ENCODE measurements around the gene TRAPPC14. TPM values are rescaled to one million over a fixed set of nuclear protein-coding genes. Genes with fewer than 3 reads are reported as not detected.
"Not testable (repeated sequence)": the region's sequence is repeated elsewhere in the genome, so short reads cannot be mapped to it uniquely, and the experiment has no call there.

Gene TRAPPC14
- total RNA-seq, 2 experiments from 2014 or later = 15.7 to 17.4 TPM

DNA sequence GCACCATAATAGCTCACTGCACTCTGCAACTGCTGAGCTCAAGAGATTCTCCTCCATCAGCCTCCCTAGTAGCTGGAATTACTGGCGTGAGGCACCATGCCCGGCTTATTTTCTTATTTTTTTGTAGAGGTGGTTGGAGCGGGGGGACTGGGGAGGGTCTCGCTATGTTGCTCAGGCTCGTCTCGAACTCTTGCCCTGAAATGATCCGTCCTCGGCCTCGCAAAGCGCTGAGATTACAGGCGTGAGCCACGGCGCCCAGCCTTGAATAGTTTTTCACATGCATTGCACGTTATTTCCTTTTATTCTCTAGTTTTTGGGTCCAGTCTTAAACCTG is 10.3 kb downstream of the TRAPPC14 start:
- Mint-ChIP-seq H3K27ac (peak overlapping the region; percentile 99), H3K36me3 (ENCODE audit: low read depth) (peaks cover 24% of the 10 kb centered on the region), H3K27me3 (no peaks in the 10 kb centered on the region), H3K4me3 (peak overlapping the region; percentile 99), H3K9me3 (no peaks in the 10 kb centered on the region), H3K4me1 (ENCODE audit: low read depth) (peaks cover 23% of the 10 kb centered on the region)
- POLR2A ChIA-PET = interaction anchor here (0.6 to 1.9 kb wide), 7 partner anchors 10 to 74 kb away, joined by 3 to 5 read pairs (median 4); partner anchors contain the start of gene GPC2
- TF ChIP-seq, protein P1, sequence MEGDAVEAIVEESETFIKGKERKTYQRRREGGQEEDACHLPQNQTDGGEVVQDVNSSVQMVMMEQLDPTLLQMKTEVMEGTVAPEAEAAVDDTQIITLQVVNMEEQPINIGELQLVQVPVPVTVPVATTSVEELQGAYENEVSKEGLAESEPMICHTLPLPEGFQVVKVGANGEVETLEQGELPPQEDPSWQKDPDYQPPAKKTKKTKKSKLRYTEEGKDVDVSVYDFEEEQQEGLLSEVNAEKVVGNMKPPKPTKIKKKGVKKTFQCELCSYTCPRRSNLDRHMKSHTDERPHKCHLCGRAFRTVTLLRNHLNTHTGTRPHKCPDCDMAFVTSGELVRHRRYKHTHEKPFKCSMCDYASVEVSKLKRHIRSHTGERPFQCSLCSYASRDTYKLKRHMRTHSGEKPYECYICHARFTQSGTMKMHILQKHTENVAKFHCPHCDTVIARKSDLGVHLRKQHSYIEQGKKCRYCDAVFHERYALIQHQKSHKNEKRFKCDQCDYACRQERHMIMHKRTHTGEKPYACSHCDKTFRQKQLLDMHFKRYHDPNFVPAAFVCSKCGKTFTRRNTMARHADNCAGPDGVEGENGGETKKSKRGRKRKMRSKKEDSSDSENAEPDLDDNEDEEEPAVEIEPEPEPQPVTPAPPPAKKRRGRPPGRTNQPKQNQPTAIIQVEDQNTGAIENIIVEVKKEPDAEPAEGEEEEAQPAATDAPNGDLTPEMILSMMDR (IDR thresholded peaks at IDR 0.05) = no peak
- intact Hi-C loops (cut with micrococcal nuclease) = loop anchor here (5.0 kb wide), 1 partner anchor 64 kb away; no protein-coding TSS in a partner anchor
- CTCF ChIA-PET = interaction anchor here (0.9 to 5.5 kb wide), 9 partner anchors 10 to 259 kb away, joined by 3 to 27 read pairs (median 6); partner anchors contain the start of gene TRAPPC14
- DNase-seq = no peak
- peak; percentile 5 for ATAC-seq

DNA sequence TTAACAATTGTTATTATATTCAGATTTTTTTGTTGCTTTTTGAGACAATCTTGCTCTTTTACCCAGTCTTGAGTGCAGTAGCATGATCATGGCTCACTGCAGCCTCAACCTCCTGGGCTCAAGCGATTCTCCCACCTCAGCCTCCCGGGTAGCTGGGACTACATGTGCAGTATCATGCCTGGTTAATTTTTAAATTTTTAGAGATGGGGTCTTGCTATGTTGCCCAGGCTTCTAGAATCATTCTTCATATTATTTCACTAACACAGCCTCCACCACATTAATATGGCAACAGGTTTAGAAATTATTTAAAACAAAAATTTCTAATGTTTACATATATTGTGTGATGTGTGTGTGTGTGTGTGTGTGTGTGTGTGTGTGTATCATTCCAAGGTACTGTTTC is 11.2 kb downstream of the TRAPPC14 start:
- POLR2A ChIA-PET = interaction anchor here (0.7 to 1.9 kb wide), 6 partner anchors 9 to 740 kb away, joined by 3 to 5 read pairs (median 4); partner anchors contain the start of gene GPC2
- no peak for ATAC-seq

DNA sequence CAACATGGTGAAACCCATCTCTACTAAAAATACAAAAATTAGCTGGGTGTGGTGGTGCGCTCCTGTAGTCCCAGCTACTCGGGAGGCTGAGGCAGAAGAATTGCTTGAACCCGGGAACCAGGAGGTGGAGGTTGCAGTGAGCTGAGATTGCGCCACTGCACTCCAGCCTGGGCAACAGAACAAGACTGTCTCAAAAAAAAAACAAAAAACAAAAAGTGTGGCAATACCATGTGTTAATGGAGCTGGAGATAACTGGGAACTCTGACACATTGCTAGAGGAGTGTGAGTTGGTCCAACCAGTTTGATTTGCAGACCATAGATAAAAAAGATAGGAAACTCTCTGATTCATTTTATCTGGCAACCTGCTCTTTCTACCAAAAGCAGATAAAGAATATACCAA is 12.2 kb downstream of the TRAPPC14 start:
- not testable (repeated sequence) for ATAC-seq, DNase-seq, H3K27me3 Mint-ChIP-seq, H3K27ac Mint-ChIP-seq, H3K4me3 Mint-ChIP-seq, H3K9me3 Mint-ChIP-seq
- intact Hi-C loops (cut with micrococcal nuclease) = loop anchor here (5.0 kb wide), 1 partner anchor 66 kb away; no protein-coding TSS in a partner anchor
- H3K36me3 Mint-ChIP-seq (ENCODE audit: low read depth) = peaks cover 11% of the 10 kb centered on the region
- H3K4me1 Mint-ChIP-seq (ENCODE audit: low read depth) = peaks cover 14% of the 10 kb centered on the region
- POLR2A ChIA-PET = interaction anchor here (0.6 to 1.9 kb wide), 3 partner anchors 12 to 15 kb away, joined by 3 to 5 read pairs (median 5); no protein-coding TSS in a partner anchor
- CTCF ChIA-PET = interaction anchor here (1.3 to 5.5 kb wide), 4 partner anchors 13 to 44 kb away, joined by 3 to 27 read pairs (median 7); partner anchors contain the start of gene TRAPPC14

More for the DNA sequence above, 11.2 kb downstream of the TRAPPC14 start:
- Mint-ChIP-seq H3K36me3 (ENCODE audit: low read depth) (peaks cover 17% of the 10 kb centered on the region), H3K4me1 (ENCODE audit: low read depth) (peaks cover 18% of the 10 kb centered on the region), H3K27ac (no peak overlapping the region), H3K4me3 (no peak overlapping the region), H3K9me3 (no peaks in the 10 kb centered on the region), H3K27me3 (no peaks in the 10 kb centered on the region)
- DNase-seq = no peak
- CTCF ChIA-PET = interaction anchor here (1.3 to 5.5 kb wide), 5 partner anchors 9 to 43 kb away, joined by 3 to 27 read pairs (median 8); partner anchors contain the start of gene TRAPPC14
- intact Hi-C loops (cut with micrococcal nuclease) = loop anchor here (5.0 kb wide), 1 partner anchor 65 kb away; no protein-coding TSS in a partner anchor
- TF ChIP-seq, protein P1 (IDR thresholded peaks at IDR 0.05) = no peak

DNA sequence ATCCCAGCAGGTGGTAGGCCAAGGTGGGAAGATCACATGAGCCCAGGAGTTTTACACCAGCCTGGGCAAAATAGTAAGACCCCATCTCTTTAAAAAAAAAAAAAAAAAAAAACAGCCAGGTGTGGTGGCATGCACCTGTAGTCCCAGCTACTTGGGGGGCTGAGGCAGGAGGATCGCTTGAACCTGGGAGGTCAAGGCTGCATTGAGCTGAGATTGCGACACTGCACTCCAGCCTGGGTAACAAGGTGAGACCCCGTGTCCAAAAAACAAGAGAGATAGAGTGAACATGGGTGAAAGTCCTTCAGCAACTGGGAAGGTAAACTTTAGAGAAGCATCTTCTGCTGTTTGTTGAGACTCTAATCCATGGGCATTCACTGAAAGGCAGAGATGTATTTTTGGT is 16.1 kb downstream of the TRAPPC14 start:
- intact Hi-C loops (cut with micrococcal nuclease) = no loop called here
- ChIA-PET CTCF (interaction anchor here (1.0 to 2.0 kb wide), 4 partner anchors 10 to 75 kb away, joined by 3 to 11 read pairs (median 6); no protein-coding TSS in a partner anchor), POLR2A (interaction anchor here (0.7 to 1.2 kb wide), 4 partner anchors 9 to 512 kb away, joined by 3 to 5 read pairs (median 3); no protein-coding TSS in a partner anchor)

DNA sequence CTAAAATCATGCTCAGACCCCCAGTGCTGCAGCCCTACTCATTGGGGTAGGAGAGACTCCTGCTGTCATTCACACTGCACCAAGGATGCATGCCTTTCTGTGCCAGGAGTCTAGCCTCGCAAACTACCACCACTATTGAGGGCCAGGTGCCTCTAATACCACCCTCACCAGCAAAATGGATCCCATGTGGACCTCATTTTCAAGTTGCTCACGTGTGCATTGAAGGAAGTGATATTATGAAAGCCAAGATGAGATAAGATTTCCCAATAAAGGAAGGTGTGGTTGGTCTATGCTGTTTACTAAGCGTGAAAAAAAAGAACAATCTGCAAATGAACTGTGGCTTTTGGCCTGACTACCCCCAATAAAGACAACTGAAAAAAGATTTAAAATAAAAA is 17.0 kb downstream of the TRAPPC14 start:
- H3K9me3 Mint-ChIP-seq = no peaks in the 10 kb centered on the region
- H3K27me3 Mint-ChIP-seq = no peaks in the 10 kb centered on the region
- H3K27ac Mint-ChIP-seq = no peak overlapping the region
- TF ChIP-seq, protein P1 (IDR thresholded peaks at IDR 0.05) = no peak
- intact Hi-C loops (cut with micrococcal nuclease) = no loop called here
- H3K4me3 Mint-ChIP-seq = no peak overlapping the region
- CTCF ChIA-PET = interaction anchor here (1.5 to 2.0 kb wide), 3 partner anchors 9 to 76 kb away, joined by 5 to 11 read pairs (median 8); no protein-coding TSS in a partner anchor
- peaks cover 13% of the 10 kb centered on the region for H3K4me1 Mint-ChIP-seq (ENCODE audit: low read depth)
- DNase-seq (no peak), ATAC-seq (no peak)
- no peaks in the 10 kb centered on the region for H3K36me3 Mint-ChIP-seq (ENCODE audit: low read depth)
- POLR2A ChIA-PET = interaction anchor here (1.0 to 1.2 kb wide), 2 partner anchors 13 to 15 kb away, joined by 3 to 5 read pairs; no protein-coding TSS in a partner anchor

More for the DNA sequence above, 16.1 kb downstream of the TRAPPC14 start:
- Mint-ChIP-seq H3K36me3 (ENCODE audit: low read depth) (no peaks in the 10 kb centered on the region), H3K4me3 (no peak overlapping the region), H3K4me1 (ENCODE audit: low read depth) (peaks cover 13% of the 10 kb centered on the region), H3K27me3 (no peaks in the 10 kb centered on the region), H3K27ac (no peak overlapping the region), H3K9me3 (no peaks in the 10 kb centered on the region)
- ATAC-seq = no peak
- TF ChIP-seq, protein P1 (IDR thresholded peaks at IDR 0.05) = no peak
- no peak for DNase-seq
